NB4 (cell line): Measurements from ENCODE around the gene IL22RA1.
A peak's percentile ranks its signal among the peaks of the same experiment; 100 is the strongest.

Source experiments
- DNase-seq: peaks from one replicate; pipeline ENCODE4 v3.0.0; 2010; ENCODE audit warnings: low read depth
- H3K4me3 ChIP-seq: one replicate; pipeline ENCODE4 v1.5.1; 2011; ENCODE audit warnings: mild to moderate bottlenecking, low read depth, low read length, moderate library complexity
- MYC ChIP-seq: IDR thresholded peaks from 2 replicates; pipeline ENCODE4 v1.6.1; 2011; ENCODE audit warnings: low read depth, low read length
- POLR2A ChIP-seq: IDR thresholded peaks from 2 replicates; pipeline ENCODE4 v1.6.1; 2011; ENCODE audit warnings: mild to moderate bottlenecking; ENCODE audit not compliant: insufficient read length; ENCODE audit errors: extremely low read depth
- TF ChIP-seq, protein P1 (sequence below): IDR thresholded peaks from 2 replicates; pipeline ENCODE4 v1.6.1; 2011; ENCODE audit warnings: low read depth, low read length
- TF ChIP-seq, protein P2 (sequence below): IDR thresholded peaks from one replicate; pipeline ENCODE4 v1.5.1; 2012; ENCODE audit warnings: low read depth, low read length

Gene IL22RA1

GRCh38 chr1:24126672-24127023 lies 16.3 kb downstream of the IL22RA1 start:
- DNase-seq: no peak
- TF ChIP-seq, protein P1, sequence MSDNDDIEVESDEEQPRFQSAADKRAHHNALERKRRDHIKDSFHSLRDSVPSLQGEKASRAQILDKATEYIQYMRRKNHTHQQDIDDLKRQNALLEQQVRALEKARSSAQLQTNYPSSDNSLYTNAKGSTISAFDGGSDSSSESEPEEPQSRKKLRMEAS: no peak
- H3K4me3 ChIP-seq: no peak overlapping the region

DNA sequence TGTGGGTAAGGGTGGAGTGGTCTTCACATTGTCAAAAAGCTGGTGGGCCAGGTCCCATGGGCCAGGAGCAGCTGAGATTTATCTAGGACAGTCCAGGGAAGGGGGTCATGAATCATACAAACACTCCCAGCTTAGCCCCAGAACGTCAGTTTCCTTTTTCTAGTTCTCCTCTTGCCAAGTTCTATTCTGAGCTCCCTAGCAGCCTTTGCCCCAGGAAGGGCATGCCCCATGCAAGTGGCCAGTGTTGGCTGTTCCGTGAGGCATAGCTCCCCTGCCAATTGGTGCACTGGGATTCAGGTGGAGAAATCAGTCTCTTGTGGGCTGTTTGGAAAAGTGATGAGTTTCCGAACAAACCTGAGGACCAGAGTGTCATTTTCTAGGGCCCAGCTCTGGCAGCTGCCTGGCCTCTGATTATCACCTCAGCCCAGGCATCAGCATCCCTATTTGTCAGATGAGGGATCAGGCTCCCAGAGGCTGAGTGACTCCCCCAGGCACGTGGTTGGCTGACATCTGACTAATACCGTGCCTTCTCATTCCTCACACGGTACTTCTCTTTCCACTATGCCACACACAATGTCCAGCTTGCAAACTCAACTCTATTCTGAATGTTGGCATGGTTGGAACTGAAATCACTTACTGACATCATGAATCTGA lies 16.8 kb downstream of the IL22RA1 start:
- DNase-seq: peak; percentile 19
- H3K4me3 ChIP-seq: no peak overlapping the region
- TF ChIP-seq, protein P1: 0 out of 2 replicates have a peak, but pooled peaks have one; percentile 22
- TF ChIP-seq, protein P2, sequence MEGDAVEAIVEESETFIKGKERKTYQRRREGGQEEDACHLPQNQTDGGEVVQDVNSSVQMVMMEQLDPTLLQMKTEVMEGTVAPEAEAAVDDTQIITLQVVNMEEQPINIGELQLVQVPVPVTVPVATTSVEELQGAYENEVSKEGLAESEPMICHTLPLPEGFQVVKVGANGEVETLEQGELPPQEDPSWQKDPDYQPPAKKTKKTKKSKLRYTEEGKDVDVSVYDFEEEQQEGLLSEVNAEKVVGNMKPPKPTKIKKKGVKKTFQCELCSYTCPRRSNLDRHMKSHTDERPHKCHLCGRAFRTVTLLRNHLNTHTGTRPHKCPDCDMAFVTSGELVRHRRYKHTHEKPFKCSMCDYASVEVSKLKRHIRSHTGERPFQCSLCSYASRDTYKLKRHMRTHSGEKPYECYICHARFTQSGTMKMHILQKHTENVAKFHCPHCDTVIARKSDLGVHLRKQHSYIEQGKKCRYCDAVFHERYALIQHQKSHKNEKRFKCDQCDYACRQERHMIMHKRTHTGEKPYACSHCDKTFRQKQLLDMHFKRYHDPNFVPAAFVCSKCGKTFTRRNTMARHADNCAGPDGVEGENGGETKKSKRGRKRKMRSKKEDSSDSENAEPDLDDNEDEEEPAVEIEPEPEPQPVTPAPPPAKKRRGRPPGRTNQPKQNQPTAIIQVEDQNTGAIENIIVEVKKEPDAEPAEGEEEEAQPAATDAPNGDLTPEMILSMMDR: no peak

GRCh38 chr1:24125456-24125855 lies 17.5 kb downstream of the IL22RA1 start:
- TF ChIP-seq, protein P2: no peak
- TF ChIP-seq MYC (no peak), POLR2A (no peak)
- TF ChIP-seq, protein P1: no peak
- no peak for DNase-seq
- H3K4me3 ChIP-seq: no peak overlapping the region

GRCh38 chr1:24124980-24125379 lies 18.0 kb downstream of the IL22RA1 start:
- no peak overlapping the region for H3K4me3 ChIP-seq
- no peak for DNase-seq
- TF ChIP-seq, protein P1: no peak
- TF ChIP-seq POLR2A: no peak
- no peak for TF ChIP-seq MYC
- TF ChIP-seq, protein P2: no peak

- no peak for DNase-seq
- TF ChIP-seq POLR2A (no peak), MYC (no peak)
- TF ChIP-seq, protein P1: no peak
- TF ChIP-seq, protein P2: no peak
- H3K4me3 ChIP-seq: no peak overlapping the region
These were observed 19.3 kb downstream of the IL22RA1 start for GRCh38 chr1:24123611-24124010.

GRCh38 chr1:24122776-24123175 lies 20.2 kb downstream of the IL22RA1 start:
- DNase-seq: no peak
- no peak for TF ChIP-seq MYC
- TF ChIP-seq, protein P2: no peak
- TF ChIP-seq, protein P1: no peak
- TF ChIP-seq POLR2A: no peak
- no peak overlapping the region for H3K4me3 ChIP-seq
